Thyroid gland (tissue), 4 donors: Measurements from ENCODE around the gene APCDD1L. TPM values are rescaled to one million over a fixed set of nuclear protein-coding genes. Genes with fewer than 3 reads are reported as not detected.
"Not testable (repeated sequence)": the region's sequence is repeated elsewhere in the genome, so short reads cannot be mapped to it uniquely, and the experiment has no call there.

Experiments used
- DNase-seq, 2 donors: peaks; one replicate each; pipeline ENCODE4 v3.0.0-alpha.2; 2019
- H3K27ac ChIP-seq, 3 donors: fragments of 200-600 bp; sonication (generic); 1 replicate in 2 of 3; 2 replicates in 1 of 3; pipeline ENCODE4 v1.5.1; 2016 to 2019; ENCODE audit warnings: mild to moderate bottlenecking in 1 of 3, moderate library complexity in 1 of 3
- H3K27me3 ChIP-seq: fragments of 200-600 bp; sonication (generic); one replicate; pipeline ENCODE4 v1.5.1; 2019
- H3K36me3 ChIP-seq, 2 donors: fragments of 200-600 bp; sonication (generic); one replicate each; pipeline ENCODE4 v1.5.1; 2016 to 2019
- H3K4me1 ChIP-seq, 2 donors: fragments of 200-600 bp; sonication (generic); one replicate each; pipeline ENCODE4 v1.5.1; 2017 to 2019
- H3K4me3 ChIP-seq, 3 donors: fragments of 200-600 bp; sonication (generic); replicated peaks in 1 of 3; 1 replicate in 2 of 3; 2 replicates in 1 of 3; pipeline ENCODE4 v1.5.1; 2016; ENCODE audit warnings: mild to moderate bottlenecking in 1 of 3
- H3K9me3 ChIP-seq: fragments of 200-600 bp; sonication (generic); one replicate; pipeline ENCODE4 v1.5.1; 2017
- POLR2A ChIP-seq, 2 donors: fragments of 450-650 bp; IDR thresholded peaks; one replicate each; pipeline ENCODE4 v1.6.1; 2017; ENCODE audit warnings: antibody characterized with exemption in 2 of 2, mild to moderate bottlenecking in 2 of 2, moderate library complexity in 1 of 2
- WGBS, 2 donors: methylation state at CpG; one replicate each; pipeline ENCODE4 v1.1.5; 2017; 5-methylcytosine and 5-hydroxymethylcytosine counted together
- intact Hi-C: fragments of 100-400 bp; cut with DNase I; formaldehyde crosslinking; loops from one replicate; pipeline ENCODE4 v1.15.1; 2023
- total RNA-seq, 4 donors: library from RNA; depleted of rRNA; stranded (reverse); fragments of >200 nt; gene quantifications; one replicate each; pipeline ENCODE4 v1.2.3, GENCODE V29; 2016
- TF ChIP-seq, protein P1 (sequence below), 6 experiments: fragments of 200-600 bp in 3 of 6; fragments of 450-650 bp in 3 of 6; sonication (generic) in 3 of 6; IDR thresholded peaks; one replicate each; pipeline ENCODE4 v1.5.1; 2016 to 2019; ENCODE audit warnings: antibody characterized with exemption in 6 of 6, mild to moderate bottlenecking in 2 of 6, inconsistent platforms in 1 of 6, moderate library complexity in 1 of 6

Gene APCDD1L
- total RNA-seq, 4 donors from 2014 or later = 0.11 TPM; not detected in 3

DNA sequence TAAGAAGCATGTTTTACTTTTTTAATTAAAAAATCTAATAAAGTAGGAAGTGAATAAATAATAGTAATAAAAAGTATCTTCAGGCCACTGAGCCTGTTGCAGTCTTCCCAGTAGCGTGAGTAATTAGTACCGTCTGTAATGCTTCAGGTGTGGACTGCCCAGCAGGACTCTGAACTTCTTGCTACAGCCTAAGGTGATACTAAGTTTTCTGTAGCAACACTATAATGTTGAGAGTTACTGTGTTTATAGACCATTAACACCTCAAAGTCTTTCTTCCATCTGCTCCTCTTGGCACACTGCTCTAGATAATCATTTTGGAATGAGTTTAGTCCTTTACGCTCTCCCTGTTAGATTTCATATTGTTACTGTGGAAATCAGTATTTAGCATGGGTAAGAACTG is 97.8 kb downstream of the APCDD1L start:
- DNase-seq = no peak
- peak overlapping the region in 1 of 3 donors; percentile 18 for H3K27ac ChIP-seq
- H3K4me1 ChIP-seq = peaks cover 35 to 52% of the 10 kb centered on the region in 2 donors
- no peaks in the 10 kb centered on the region for H3K27me3 ChIP-seq
- no peak overlapping the region for H3K4me3 ChIP-seq
- no peaks in the 10 kb centered on the region for H3K9me3 ChIP-seq
- TF ChIP-seq, protein P1, sequence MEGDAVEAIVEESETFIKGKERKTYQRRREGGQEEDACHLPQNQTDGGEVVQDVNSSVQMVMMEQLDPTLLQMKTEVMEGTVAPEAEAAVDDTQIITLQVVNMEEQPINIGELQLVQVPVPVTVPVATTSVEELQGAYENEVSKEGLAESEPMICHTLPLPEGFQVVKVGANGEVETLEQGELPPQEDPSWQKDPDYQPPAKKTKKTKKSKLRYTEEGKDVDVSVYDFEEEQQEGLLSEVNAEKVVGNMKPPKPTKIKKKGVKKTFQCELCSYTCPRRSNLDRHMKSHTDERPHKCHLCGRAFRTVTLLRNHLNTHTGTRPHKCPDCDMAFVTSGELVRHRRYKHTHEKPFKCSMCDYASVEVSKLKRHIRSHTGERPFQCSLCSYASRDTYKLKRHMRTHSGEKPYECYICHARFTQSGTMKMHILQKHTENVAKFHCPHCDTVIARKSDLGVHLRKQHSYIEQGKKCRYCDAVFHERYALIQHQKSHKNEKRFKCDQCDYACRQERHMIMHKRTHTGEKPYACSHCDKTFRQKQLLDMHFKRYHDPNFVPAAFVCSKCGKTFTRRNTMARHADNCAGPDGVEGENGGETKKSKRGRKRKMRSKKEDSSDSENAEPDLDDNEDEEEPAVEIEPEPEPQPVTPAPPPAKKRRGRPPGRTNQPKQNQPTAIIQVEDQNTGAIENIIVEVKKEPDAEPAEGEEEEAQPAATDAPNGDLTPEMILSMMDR (IDR thresholded peaks at IDR 0.05) = no peak
- TF ChIP-seq POLR2A (IDR thresholded peaks at IDR 0.05) = no peak
- WGBS, 2 donors = 94 to 97% methylated on average over 3 of the region's 3 CpGs
- no peaks in the 10 kb centered on the region for H3K36me3 ChIP-seq
- intact Hi-C loops = no loop called here

DNA sequence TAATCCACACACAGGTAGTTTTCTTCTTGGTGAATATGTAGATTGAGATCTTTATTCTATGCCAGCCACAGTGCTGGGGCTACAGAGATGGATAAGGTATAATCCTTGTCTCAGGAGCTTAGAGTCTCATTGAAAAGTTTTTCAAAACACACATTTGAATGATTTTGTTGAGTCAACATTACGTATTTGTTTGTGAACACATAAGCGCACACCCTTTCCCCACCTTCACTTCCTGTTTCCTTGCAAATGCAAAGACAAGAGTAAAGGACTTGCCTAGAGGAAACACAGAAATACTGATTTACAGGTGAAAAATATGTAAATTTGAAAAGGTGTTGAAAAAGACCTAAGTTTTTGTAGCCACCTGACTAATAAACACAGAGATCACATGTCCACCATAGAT is 98.4 kb downstream of the APCDD1L start:
- WGBS, 2 donors = 51 to 55% methylated on average over 2 of the region's 2 CpGs
- intact Hi-C loops = no loop called here
- no peaks in the 10 kb centered on the region for H3K27me3 ChIP-seq
- peak overlapping the region in 1 of 3 donors; percentile 18 for H3K27ac ChIP-seq
- no peak for DNase-seq
- no peak for TF ChIP-seq POLR2A (IDR thresholded peaks at IDR 0.05)
- TF ChIP-seq, protein P1 (IDR thresholded peaks at IDR 0.05) = no peak
- no peaks in the 10 kb centered on the region for H3K36me3 ChIP-seq
- peaks cover 29 to 52% of the 10 kb centered on the region in 2 donors for H3K4me1 ChIP-seq
- no peak overlapping the region for H3K4me3 ChIP-seq
- no peaks in the 10 kb centered on the region for H3K9me3 ChIP-seq

DNA sequence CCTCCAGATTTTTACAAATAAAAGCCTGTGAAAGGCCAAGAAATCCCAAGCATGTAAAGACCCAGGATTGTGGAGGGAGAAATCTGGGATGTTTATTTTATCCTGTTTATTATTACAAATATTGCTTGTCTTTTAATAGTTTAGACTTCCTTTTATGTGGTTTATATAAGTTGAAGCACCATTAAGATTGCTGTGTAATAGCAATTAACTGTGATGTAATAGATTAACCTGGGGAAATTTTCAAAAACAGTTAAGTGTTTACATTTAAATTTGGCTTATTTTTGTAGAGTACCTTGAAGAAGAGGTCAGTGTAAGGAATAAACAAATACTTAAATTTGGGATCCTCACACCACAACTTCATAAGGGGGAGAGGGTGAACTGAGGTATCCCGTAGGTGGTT is 99.1 kb downstream of the APCDD1L start:
- Histone ChIP-seq H3K36me3 (no peaks in the 10 kb centered on the region), H3K27me3 (no peaks in the 10 kb centered on the region), H3K4me1 (peaks cover 23 to 45% of the 10 kb centered on the region in 2 donors), H3K4me3 (no peak overlapping the region), H3K9me3 (no peaks in the 10 kb centered on the region), H3K27ac (peak overlapping the region in 1 of 3 donors; percentile 18)
- no peak for DNase-seq
- WGBS, 2 donors = 92 to 96% methylated on average over 1 of the region's 1 CpG
- intact Hi-C loops = no loop called here
- no peak for TF ChIP-seq POLR2A (IDR thresholded peaks at IDR 0.05)
- TF ChIP-seq, protein P1 (IDR thresholded peaks at IDR 0.05) = no peak

DNA sequence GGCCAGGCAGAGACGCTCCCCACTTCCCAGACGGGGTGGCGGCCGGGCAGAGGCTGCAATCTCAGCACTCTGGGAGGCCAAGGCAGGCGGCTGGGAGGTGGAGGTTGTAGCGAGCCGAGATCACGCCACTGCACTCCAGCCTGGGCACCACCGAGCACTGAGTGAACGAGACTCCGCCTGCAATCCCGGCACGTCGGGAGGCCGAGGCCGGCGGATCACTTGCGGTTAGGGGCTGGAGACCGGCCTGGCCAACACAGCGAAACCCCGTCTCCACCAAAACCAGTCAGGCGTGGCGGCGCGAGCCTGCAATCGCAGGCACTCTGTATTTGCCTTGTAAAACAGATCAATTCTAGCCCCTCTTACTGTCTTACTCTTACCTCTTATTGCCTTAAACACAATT is 100.4 kb downstream of the APCDD1L start:
- DNase-seq, H3K27me3 ChIP-seq, H3K27ac ChIP-seq, H3K9me3 ChIP-seq, intact Hi-C loops, H3K4me3 ChIP-seq, H3K36me3 ChIP-seq: not testable (repeated sequence)
- peaks cover 17 to 42% of the 10 kb centered on the region in 2 donors for H3K4me1 ChIP-seq
- 92 to 94% methylated on average over 14 to 18 of the region's 26 CpGs for WGBS, 2 donors

DNA sequence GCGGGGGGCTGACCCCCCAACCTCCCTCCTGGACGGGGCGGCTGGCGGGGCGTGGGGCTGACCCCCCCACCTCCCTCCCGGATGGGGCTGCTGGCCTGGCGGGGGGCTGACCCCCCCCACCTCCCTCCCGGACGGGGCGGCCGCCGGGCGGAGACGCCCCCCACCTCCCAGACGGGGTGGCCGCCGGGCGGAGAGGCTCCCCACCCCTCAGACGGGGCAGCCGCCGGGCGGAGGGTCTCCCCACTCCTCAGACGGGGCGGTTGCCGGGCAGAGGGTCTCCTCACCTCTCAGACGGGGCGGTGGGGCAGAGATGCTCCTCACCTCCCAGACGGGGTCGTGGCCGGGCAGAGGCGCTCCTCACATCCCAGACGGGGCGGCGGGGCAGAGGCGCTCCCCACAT is 101.0 kb downstream of the APCDD1L start:
- H3K4me1 ChIP-seq = peaks cover 17 to 48% of the 10 kb centered on the region in 2 donors
- H3K9me3 ChIP-seq, H3K36me3 ChIP-seq, H3K27ac ChIP-seq, intact Hi-C loops, DNase-seq, H3K4me3 ChIP-seq, H3K27me3 ChIP-seq: not testable (repeated sequence)
- WGBS, 2 donors = no CpG with 5 or more reads among the region's 35 CpGs

Other genes starting within 250 kb of the APCDD1L start
- gene RAB22A, start 205.7 kb downstream of the APCDD1L start, total RNA-seq = 10 to 100 TPM; 26.6 to 33.6 (median 29.2) TPM
- 10 to 100 TPM; 37.8 to 53.3 (median 39.2) TPM for gene VAPB, start 126.2 kb downstream of the APCDD1L start, total RNA-seq
- 10 to 100 TPM; 42.5 to 59.1 (median 53.0) TPM for gene STX16, start 135.9 kb upstream of the APCDD1L start, total RNA-seq
- 10 to 100 TPM; 41.6 to 56.0 (median 47.2) TPM for gene NPEPL1, start 177.4 kb upstream of the APCDD1L start, total RNA-seq